Breast epithelium (tissue), 3 donors: ENCODE results near the gene CHPF.

Experiments
- POLR2A ChIP-seq: fragments of 450-650 bp; IDR thresholded peaks from one replicate; pipeline ENCODE4 v1.6.1; 2016; ENCODE audit warnings: antibody characterized with exemption, mild to moderate bottlenecking, moderate library complexity
- TF ChIP-seq, protein P1 (sequence below), 3 donors: fragments of 450-650 bp; IDR thresholded peaks; one replicate each; pipeline ENCODE4 v1.5.1; 2016 to 2017; ENCODE audit warnings: antibody characterized with exemption in 3 of 3, mild to moderate bottlenecking in 3 of 3, moderate library complexity in 3 of 3

DNA sequence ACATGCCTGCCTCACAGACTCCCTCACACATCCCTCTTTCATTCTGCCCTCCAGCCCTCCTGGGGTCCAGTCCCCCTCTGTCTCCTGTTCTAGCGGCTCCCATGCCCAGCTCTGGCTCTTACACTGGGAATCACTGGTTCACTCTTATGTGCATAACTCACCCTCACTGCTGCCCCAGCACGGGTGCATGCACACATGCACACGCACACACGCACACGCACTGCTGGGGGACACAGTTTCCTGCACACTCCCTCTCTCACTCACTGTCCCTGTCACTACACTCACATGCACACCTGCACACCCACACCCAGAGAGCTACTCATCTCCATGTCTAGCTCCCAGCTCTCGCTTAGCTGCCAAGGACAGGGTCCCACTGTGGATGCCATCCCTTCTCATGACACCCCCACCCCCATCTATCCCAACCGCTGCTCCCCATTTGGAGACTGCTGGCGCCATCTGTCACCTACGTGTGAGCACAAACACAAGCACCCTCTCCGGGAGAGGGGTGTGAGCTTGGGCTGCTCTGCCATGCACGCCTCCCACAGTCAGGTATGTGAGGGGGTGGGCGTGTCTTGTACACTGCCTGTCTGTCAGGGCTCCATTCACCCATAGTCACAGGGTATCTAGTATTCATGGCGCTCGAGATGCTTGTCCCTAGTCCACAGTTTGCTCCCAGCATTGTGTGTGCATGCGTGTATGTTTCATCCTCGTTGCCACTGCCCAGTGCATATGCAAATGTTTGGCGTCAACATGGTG is 27.6 kb downstream of the CHPF start:
- TF ChIP-seq, protein P1, sequence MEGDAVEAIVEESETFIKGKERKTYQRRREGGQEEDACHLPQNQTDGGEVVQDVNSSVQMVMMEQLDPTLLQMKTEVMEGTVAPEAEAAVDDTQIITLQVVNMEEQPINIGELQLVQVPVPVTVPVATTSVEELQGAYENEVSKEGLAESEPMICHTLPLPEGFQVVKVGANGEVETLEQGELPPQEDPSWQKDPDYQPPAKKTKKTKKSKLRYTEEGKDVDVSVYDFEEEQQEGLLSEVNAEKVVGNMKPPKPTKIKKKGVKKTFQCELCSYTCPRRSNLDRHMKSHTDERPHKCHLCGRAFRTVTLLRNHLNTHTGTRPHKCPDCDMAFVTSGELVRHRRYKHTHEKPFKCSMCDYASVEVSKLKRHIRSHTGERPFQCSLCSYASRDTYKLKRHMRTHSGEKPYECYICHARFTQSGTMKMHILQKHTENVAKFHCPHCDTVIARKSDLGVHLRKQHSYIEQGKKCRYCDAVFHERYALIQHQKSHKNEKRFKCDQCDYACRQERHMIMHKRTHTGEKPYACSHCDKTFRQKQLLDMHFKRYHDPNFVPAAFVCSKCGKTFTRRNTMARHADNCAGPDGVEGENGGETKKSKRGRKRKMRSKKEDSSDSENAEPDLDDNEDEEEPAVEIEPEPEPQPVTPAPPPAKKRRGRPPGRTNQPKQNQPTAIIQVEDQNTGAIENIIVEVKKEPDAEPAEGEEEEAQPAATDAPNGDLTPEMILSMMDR (IDR thresholded peaks at IDR 0.05) = no peak
- no peak for TF ChIP-seq POLR2A
